Natural killer cell (primary cell): ENCODE measurements around the gene PPIF. TPM values are rescaled to one million over a fixed set of nuclear protein-coding genes. Genes with fewer than 3 reads are reported as not detected.

Experiments used
- ATAC-seq, 3 donors: fragments of 150-1000 bp in 2 of 3; fragments of 200-7000 bp in 1 of 3; cut with Tn5 transposase; 1 replicate in 1 of 3; 2 replicates in 2 of 3; pipeline ENCODE4 v1.10.0; 2021; ENCODE audit warnings: mild to moderate bottlenecking in 2 of 3, moderate library complexity in 2 of 3
- DNase-seq, 2 donors: peaks; one replicate each; pipeline versions ENCODE4 v3.0.0 to v3.0.0-alpha.2; 2013 to 2021; ENCODE audit warnings: mixed read lengths in 1 of 2
- H3K27ac ChIP-seq: one replicate; pipeline ENCODE4 v1.5.1; 2013; ENCODE audit warnings: mild to moderate bottlenecking, low read length
- H3K27me3 ChIP-seq: one replicate; pipeline ENCODE4 v1.6.1; 2013; ENCODE audit warnings: low read length; ENCODE audit not compliant: control insufficient read depth, insufficient read depth
- H3K36me3 ChIP-seq: one replicate; pipeline ENCODE4 v1.6.1; 2013; ENCODE audit warnings: low read length; ENCODE audit not compliant: control insufficient read depth, insufficient read depth
- H3K4me1 ChIP-seq: one replicate; pipeline ENCODE4 v1.6.1; 2013; ENCODE audit warnings: low read length; ENCODE audit not compliant: control insufficient read depth, insufficient read depth
- H3K4me3 ChIP-seq: one replicate; pipeline ENCODE4 v1.5.1; 2013; ENCODE audit warnings: low read length
- H3K9me3 ChIP-seq: one replicate; pipeline ENCODE4 v1.6.1; 2013; ENCODE audit warnings: low read length; ENCODE audit not compliant: control insufficient read depth, insufficient read depth
- H3K27ac Mint-ChIP-seq, 2 donors: one replicate each; pipeline ENCODE4 v1.8.0; 2022; ENCODE audit warnings: mild to moderate bottlenecking in 2 of 2, mixed read lengths in 2 of 2, moderate library complexity in 1 of 2
- H3K27me3 Mint-ChIP-seq, 2 donors: one replicate each; pipeline ENCODE4 v1.8.0; 2022; ENCODE audit warnings: low read depth in 2 of 2, mixed read lengths in 2 of 2
- H3K36me3 Mint-ChIP-seq: one replicate; pipeline ENCODE4 v1.8.0; 2022; ENCODE audit warnings: mixed read lengths
- H3K4me1 Mint-ChIP-seq, 2 donors: one replicate each; pipeline ENCODE4 v1.8.0; 2022; ENCODE audit warnings: mixed read lengths in 2 of 2
- H3K4me3 Mint-ChIP-seq: one replicate; pipeline ENCODE4 v1.8.0; 2022; ENCODE audit warnings: mild to moderate bottlenecking, moderate library complexity, mixed read lengths
- H3K9me3 Mint-ChIP-seq, 2 donors: one replicate each; pipeline ENCODE4 v1.8.0; 2022; ENCODE audit warnings: mixed read lengths in 2 of 2
- WGBS: methylation state at CpG from one replicate; pipeline ENCODE4 v1.1.7; 2013; ENCODE audit warnings: missing lambda C conversion rate; ENCODE audit not compliant: insufficient coverage; 5-methylcytosine and 5-hydroxymethylcytosine counted together
- intact Hi-C: fragments of 100-400 bp; cut with micrococcal nuclease; formaldehyde crosslinking; loops from one replicate; pipeline ENCODE4 v1.14.2; 2022
- total RNA-seq, 4 donors: library from RNA; stranded (reverse); fragments of 120-200 nt in 1 of 4; gene quantifications; one replicate each; pipeline versions ENCODE4 v1.2.3 to v1.2.4, GENCODE V29; 2013 to 2022
- TF ChIP-seq, protein P1 (sequence below): fragments of 200-600 bp; IDR thresholded peaks from one replicate; pipeline ENCODE4 v1.8.0; 2022; ENCODE audit warnings: antibody characterized with exemption

The PPIF gene
- total RNA-seq, 3 donors from 2014 or later (not counting 1 experiment from before 2014, with no cell fraction given) = 59.5 to 99.1 (median 66.3) TPM

DNA sequence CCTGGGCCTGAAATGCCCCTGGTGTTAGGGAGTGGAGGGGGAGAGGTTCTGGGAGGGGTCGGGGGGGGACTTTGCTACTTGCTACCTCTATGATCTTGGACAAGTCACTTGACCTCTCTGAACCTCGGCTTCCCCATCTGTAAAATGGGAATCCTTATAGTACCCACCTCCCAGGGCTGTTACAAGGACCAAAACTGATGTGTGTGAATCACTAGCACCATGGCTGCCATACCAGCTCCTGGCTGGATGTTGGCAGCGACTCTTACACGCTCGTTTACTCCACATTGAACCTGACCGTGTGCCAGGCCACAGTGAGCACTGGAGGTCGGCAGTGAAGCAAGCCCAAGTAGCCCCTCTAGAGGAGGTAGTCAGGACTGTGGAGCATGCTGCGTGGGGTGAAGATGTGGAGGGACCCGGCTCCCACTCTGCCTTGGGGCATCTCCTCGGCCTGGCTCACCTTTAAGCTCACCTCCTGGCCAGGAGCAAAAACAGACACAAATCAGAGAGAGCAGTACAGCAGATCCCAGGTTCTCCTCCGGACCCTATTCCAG lies 28.9 kb downstream of the PPIF start:
- WGBS = 94% methylated on average over 10 of the region's 11 CpGs
- Histone ChIP-seq H3K4me3 (no peak overlapping the region), H3K4me1 (peaks cover 4% of the 10 kb centered on the region), H3K27me3 (no peaks in the 10 kb centered on the region), H3K27ac (no peak overlapping the region), H3K9me3 (no peaks in the 10 kb centered on the region), H3K36me3 (no peaks in the 10 kb centered on the region)
- peak in 1 of 2 donors; percentile 13 for DNase-seq
- H3K36me3 Mint-ChIP-seq = no peaks in the 10 kb centered on the region
- no peaks in the 10 kb centered on the region for H3K9me3 Mint-ChIP-seq
- H3K4me3 Mint-ChIP-seq = no peak overlapping the region
- no peak for ATAC-seq
- intact Hi-C loops = loop anchor here (10.0 kb wide), 1 partner anchor 229 kb away; no protein-coding TSS in a partner anchor
- H3K27me3 Mint-ChIP-seq = no peaks in the 10 kb centered on the region
- peaks cover 0 to 5% of the 10 kb centered on the region in 2 donors for H3K4me1 Mint-ChIP-seq
- TF ChIP-seq, protein P1, sequence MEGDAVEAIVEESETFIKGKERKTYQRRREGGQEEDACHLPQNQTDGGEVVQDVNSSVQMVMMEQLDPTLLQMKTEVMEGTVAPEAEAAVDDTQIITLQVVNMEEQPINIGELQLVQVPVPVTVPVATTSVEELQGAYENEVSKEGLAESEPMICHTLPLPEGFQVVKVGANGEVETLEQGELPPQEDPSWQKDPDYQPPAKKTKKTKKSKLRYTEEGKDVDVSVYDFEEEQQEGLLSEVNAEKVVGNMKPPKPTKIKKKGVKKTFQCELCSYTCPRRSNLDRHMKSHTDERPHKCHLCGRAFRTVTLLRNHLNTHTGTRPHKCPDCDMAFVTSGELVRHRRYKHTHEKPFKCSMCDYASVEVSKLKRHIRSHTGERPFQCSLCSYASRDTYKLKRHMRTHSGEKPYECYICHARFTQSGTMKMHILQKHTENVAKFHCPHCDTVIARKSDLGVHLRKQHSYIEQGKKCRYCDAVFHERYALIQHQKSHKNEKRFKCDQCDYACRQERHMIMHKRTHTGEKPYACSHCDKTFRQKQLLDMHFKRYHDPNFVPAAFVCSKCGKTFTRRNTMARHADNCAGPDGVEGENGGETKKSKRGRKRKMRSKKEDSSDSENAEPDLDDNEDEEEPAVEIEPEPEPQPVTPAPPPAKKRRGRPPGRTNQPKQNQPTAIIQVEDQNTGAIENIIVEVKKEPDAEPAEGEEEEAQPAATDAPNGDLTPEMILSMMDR = no peak
- no peak overlapping the region for H3K27ac Mint-ChIP-seq

DNA sequence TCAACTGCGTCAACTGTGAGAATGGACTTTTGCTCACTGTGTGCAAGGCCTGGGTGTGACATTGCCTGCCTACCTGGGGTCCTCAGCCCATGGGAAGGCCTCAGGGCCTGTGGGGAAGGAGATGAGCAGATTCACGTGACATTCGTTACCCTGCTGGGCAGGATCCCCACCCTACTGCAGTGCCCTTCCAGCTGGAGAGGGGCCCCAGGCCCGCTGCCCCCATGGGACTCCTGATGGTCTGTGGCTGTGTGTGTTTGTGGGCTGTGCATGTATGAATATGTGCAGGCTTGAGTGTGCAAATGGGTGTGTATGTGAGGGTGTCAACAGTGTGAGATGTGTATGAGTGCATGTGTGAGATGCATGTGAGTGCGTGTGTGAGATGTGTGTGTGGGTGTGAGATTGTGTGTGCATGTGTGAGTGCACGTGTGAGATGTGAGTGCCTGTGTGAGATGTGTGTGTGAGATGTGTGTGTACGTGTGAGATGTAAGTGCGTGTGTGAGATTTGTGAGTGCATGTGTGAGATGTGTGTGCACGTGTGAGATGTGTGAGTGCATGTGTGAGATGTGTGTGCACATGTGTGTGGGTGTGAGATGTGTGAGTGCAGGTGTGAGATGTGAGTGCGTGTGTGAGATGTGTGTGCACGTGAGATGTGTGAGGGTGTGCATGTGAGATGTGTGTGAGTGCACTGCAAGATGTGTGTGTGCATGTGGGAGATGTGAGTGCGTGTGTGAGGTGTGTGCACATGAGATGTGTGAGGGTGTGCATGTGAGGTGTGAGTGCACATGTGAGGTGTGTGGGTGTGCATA lies 29.7 kb downstream of the PPIF start:
- no peak overlapping the region for H3K27ac ChIP-seq
- H3K4me1 Mint-ChIP-seq = peaks cover 0 to 5% of the 10 kb centered on the region in 2 donors
- TF ChIP-seq, protein P1 = no peak
- no peak for ATAC-seq
- H3K36me3 Mint-ChIP-seq = no peaks in the 10 kb centered on the region
- intact Hi-C loops = loop anchor here (10.0 kb wide), 1 partner anchor 228 kb away; no protein-coding TSS in a partner anchor
- H3K36me3 ChIP-seq = no peaks in the 10 kb centered on the region
- H3K9me3 Mint-ChIP-seq = no peaks in the 10 kb centered on the region
- H3K27me3 Mint-ChIP-seq = no peaks in the 10 kb centered on the region
- no peak overlapping the region for H3K4me3 Mint-ChIP-seq
- no peaks in the 10 kb centered on the region for H3K9me3 ChIP-seq
- H3K27ac Mint-ChIP-seq = no peak overlapping the region
- no peaks in the 10 kb centered on the region for H3K27me3 ChIP-seq
- H3K4me3 ChIP-seq = no peak overlapping the region
- H3K4me1 ChIP-seq = peaks cover 4% of the 10 kb centered on the region
- WGBS = 95% methylated on average over 12 of the region's 12 CpGs
- peak in 1 of 2 donors; percentile 4 for DNase-seq

DNA sequence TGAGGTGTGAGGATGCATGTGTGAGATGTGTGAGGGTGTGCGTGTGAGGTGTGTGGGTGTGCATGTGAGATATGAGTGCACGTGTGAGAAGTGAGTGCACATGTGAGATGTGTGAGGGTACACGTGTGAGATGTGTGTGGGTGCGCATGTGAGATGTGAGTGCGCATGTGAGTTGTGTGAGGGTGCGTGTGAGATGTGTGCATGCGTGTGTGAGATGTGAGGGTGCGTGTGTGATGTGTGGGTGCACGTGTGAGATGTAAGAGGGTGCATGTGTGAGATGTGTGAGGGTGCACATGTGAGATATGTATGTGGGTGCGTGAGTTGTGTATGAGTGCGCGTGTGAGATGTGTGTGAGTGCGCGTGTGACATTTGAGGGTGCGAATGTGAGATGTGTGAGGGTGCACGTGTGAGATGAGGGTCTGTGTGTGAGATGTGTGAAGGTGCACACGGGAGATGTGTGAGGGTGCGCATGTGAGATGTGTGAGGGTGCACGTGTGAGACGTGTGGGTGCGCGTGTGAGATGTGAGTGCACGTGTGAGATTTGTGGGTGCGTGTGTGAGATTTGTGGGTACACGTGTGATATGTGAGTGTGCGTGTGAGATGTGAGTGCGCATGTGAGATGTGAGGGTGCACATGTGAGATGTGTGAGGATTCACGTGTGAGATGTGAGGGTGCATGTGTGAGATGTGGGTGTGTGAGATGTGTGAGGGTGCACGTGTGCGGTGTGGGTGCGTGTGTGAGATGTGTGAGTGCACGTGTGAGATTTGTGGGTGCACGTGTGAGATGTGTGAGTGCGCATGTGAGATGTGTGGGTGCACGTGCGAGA lies 30.5 kb downstream of the PPIF start:
- no peaks in the 10 kb centered on the region for H3K27me3 Mint-ChIP-seq
- Histone ChIP-seq H3K27me3 (no peaks in the 10 kb centered on the region), H3K36me3 (no peaks in the 10 kb centered on the region), H3K9me3 (no peaks in the 10 kb centered on the region), H3K27ac (no peak overlapping the region), H3K4me3 (no peak overlapping the region), H3K4me1 (peaks cover 4% of the 10 kb centered on the region)
- intact Hi-C loops = loop anchor here (10.0 kb wide), 1 partner anchor 227 kb away; no protein-coding TSS in a partner anchor
- H3K4me3 Mint-ChIP-seq = no peak overlapping the region
- no peaks in the 10 kb centered on the region for H3K9me3 Mint-ChIP-seq
- H3K36me3 Mint-ChIP-seq = no peaks in the 10 kb centered on the region
- DNase-seq (peak in 1 of 2 donors; percentile 5), ATAC-seq (no peak)
- H3K27ac Mint-ChIP-seq = no peak overlapping the region
- peaks cover 0 to 5% of the 10 kb centered on the region in 2 donors for H3K4me1 Mint-ChIP-seq
- WGBS = 92% methylated on average over 36 of the region's 36 CpGs
- TF ChIP-seq, protein P1 = no peak
